GM23248 (cell line): ENCODE results near the gene NDUFAB1.

ENCODE experiments used
- EZH2 ChIP-seq: fragments of 200-600 bp; sonication (generic); IDR thresholded peaks from 2 replicates; pipeline ENCODE4 v1.6.1; 2018; ENCODE audit warnings: antibody characterized with exemption, mild to moderate bottlenecking; ENCODE audit not compliant: insufficient read depth, poor library complexity, severe bottlenecking
- EZH2phosphoT487 ChIP-seq: fragments of 200-600 bp; sonication (generic); IDR thresholded peaks from 2 replicates; pipeline ENCODE4 v1.6.1; 2018; ENCODE audit warnings: antibody characterized with exemption, moderate library complexity, mild to moderate bottlenecking, low read depth; ENCODE audit not compliant: insufficient read depth

GRCh38 chr16:23578101-23578830 lies 17.9 kb downstream of the NDUFAB1 start:
- TF ChIP-seq EZH2: no peak
- no peak for TF ChIP-seq EZH2phosphoT487
